K562 (cell line): Measurements from ENCODE around the gene SENP7. TPM values are rescaled to one million over a fixed set of nuclear protein-coding genes. Genes with fewer than 3 reads are reported as not detected.

Experiments used
- ARID3B ChIP-seq: fragments of 250-450 bp; sonication (Bioruptor Pico); IDR thresholded peaks from 2 replicates; pipeline ENCODE4 v1.4.0; 2020; ENCODE audit warnings: borderline replicate concordance
- BACH1 ChIP-seq: fragments of 200-800 bp; sonication (Bioruptor generic); IDR thresholded peaks from 2 replicates; pipeline ENCODE4 v1.6.1; 2016; ENCODE audit warnings: missing genetic modification characterization, missing compliant biosample characterization
- CCNT2 ChIP-seq: IDR thresholded peaks from 2 replicates; pipeline ENCODE4 v1.6.1; 2011; ENCODE audit warnings: borderline replicate concordance, low read depth, mild to moderate bottlenecking, moderate library complexity, mixed read lengths, low read length; ENCODE audit not compliant: insufficient read length; ENCODE audit errors: extremely low read depth
- DEAF1 ChIP-seq: fragments of 450-650 bp; formaldehyde crosslinking; IDR thresholded peaks from 2 replicates; pipeline ENCODE4 v1.4.0; 2020; ENCODE audit warnings: mild to moderate bottlenecking, moderate library complexity
- ELF4 ChIP-seq: fragments of 450-650 bp; formaldehyde crosslinking; IDR thresholded peaks from 2 replicates; pipeline ENCODE4 v1.4.0; 2022; ENCODE audit warnings: missing genetic modification characterization
- ELK1 ChIP-seq: sonication (generic); formaldehyde crosslinking; IDR thresholded peaks from 2 replicates; pipeline ENCODE4 v1.8.1; 2022; ENCODE audit warnings: missing genetic modification reagents
- HES1 ChIP-seq: fragments of 450-650 bp; IDR thresholded peaks from 2 replicates; pipeline ENCODE4 v1.6.1; 2016; ENCODE audit warnings: low read depth, mild to moderate bottlenecking, moderate library complexity
- HMGN3 ChIP-seq: IDR thresholded peaks from 2 replicates; pipeline ENCODE4 v1.6.1; 2011; ENCODE audit warnings: borderline replicate concordance, low read depth, mild to moderate bottlenecking, mixed read lengths, low read length; ENCODE audit not compliant: insufficient read length; ENCODE audit errors: extremely low read depth
- L3MBTL2 ChIP-seq: fragments of 450-650 bp; IDR thresholded peaks from 2 replicates; pipeline ENCODE4 v1.6.1; 2016; ENCODE audit warnings: mild to moderate bottlenecking, moderate library complexity
- MEF2D ChIP-seq: conservative IDR thresholded peaks from 2 replicates; pipeline ENCODE4 v1.6.1; 2016; ENCODE audit warnings: low read depth, missing genetic modification characterization, missing compliant biosample characterization
- NCOR1 ChIP-seq: fragments of 450-650 bp; IDR thresholded peaks from 2 replicates; pipeline ENCODE4 v1.6.1; 2016; ENCODE audit warnings: mild to moderate bottlenecking, moderate library complexity
- SRSF7 ChIP-seq: fragments of 200-400 bp; formaldehyde crosslinking; optimal IDR thresholded peaks from 2 replicates; pipeline ENCODE3; 2017; ENCODE audit warnings: mild to moderate bottlenecking, low read depth, low read length
- TAL1 ChIP-seq: fragments of 450-650 bp; IDR thresholded peaks from 2 replicates; pipeline ENCODE4 v1.6.1; 2016; ENCODE audit warnings: mild to moderate bottlenecking
- ZFP30 ChIP-seq: fragments of 250-450 bp; sonication (Bioruptor Pico); IDR thresholded peaks from 2 replicates; pipeline ENCODE4 v1.8.0; 2022; ENCODE audit warnings: moderate library complexity, mild to moderate bottlenecking, inconsistent platforms, borderline replicate concordance
- ZNF134 ChIP-seq: fragments of 250-450 bp; sonication (Bioruptor Pico); conservative IDR thresholded peaks from 2 replicates; pipeline ENCODE4 v1.4.0; 2020
- ZNF445 ChIP-seq: fragments of 250-450 bp; sonication (Bioruptor Pico); IDR thresholded peaks from 2 replicates; pipeline ENCODE4 v1.4.0; 2020; ENCODE audit warnings: low read depth, mild to moderate bottlenecking, moderate library complexity
- ZNF507 ChIP-seq: conservative IDR thresholded peaks from 2 replicates; pipeline ENCODE4 v1.6.1; 2017; ENCODE audit warnings: missing genetic modification characterization, missing compliant biosample characterization
- polyA plus RNA-seq, 8 experiments: library from polyadenylated mRNA; depleted of rRNA in 4 of 8; stranded (reverse) in 5 of 8; unstranded in 3 of 8; fragments of >200 nt; fragmentation: Nextera tagmentation in 2 of 8; fragmentation: Illumina TruSeq in 1 of 8; extraction: Ambion mirVana in 2 of 8; extraction: Trizol in 1 of 8; gene quantifications; 2 replicates each; pipeline versions ENCODE4 v1.2.1 to v1.2.3, GENCODE V29; 2011 to 2014; ENCODE audit warnings: inconsistent platforms in 1 of 8, missing spikeins in 1 of 8
- total RNA-seq, 7 experiments: library from RNA; depleted of rRNA in 6 of 7; stranded (reverse); fragments of >200 nt in 6 of 7; fragmentation: Illumina TruSeq in 2 of 7; extraction: Trizol in 2 of 7; gene quantifications; 2 replicates each; pipeline versions ENCODE4 v1.2.1 to v1.2.3, GENCODE V29; 2011 to 2021; ENCODE audit warnings: low replicate concordance in 1 of 7
- TF ChIP-seq, protein P1 (sequence below): fragments of 250-450 bp; sonication (Bioruptor Pico); IDR thresholded peaks from 2 replicates; pipeline ENCODE4 v1.8.0; 2022; ENCODE audit warnings: moderate library complexity, mild to moderate bottlenecking, inconsistent platforms
- TF ChIP-seq, protein P2 (sequence below): fragments of 450-650 bp; IDR thresholded peaks from 2 replicates; pipeline ENCODE4 v1.6.1; 2014; ENCODE audit warnings: low read depth, mild to moderate bottlenecking, moderate library complexity, borderline replicate concordance

SENP7 gene
- total and polyA plus RNA-seq, 9 of the 15 experiments (the other 6 are each of a cell fraction or from before 2014, with no cell fraction given), result 4.1 to 21.9 (median 10.7) TPM

DNA sequence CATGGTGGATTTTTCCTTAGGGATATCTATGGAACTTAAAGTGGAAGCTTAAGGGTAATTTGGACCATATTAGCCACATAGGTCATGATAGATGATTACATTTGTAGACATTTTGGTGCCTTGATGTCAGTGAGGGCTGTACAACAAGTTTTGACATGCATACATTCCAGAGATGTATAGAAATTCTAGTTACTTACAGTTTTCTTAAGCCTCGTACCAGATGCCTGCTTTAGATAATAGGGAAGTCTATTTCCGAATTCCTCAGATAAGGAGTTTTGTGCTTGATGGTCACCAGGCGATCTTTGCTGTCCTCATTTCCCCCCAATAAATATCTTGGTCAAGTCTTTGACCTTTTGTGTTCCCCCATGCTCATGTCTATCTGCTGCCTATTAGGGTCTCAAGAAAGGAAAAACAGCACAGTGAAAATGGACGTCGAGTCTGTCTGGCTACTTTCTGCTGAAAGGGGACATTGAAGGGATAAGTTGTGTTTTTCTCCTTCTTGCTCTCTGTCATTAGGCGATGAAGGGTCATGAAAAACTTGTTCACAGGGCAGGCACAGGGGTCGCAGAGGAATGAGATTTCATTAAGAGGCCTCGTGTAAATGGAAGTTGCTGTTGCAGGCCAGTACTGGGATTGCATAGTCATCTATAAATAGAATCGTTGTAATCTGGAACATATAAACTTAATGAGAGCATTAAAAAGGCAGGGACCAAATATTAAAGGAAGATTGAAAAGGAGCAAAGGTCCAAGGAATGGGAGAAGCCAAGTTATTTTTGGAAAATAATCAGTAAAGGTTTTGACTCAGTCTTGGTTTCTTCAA lies 20.0 kb upstream of the SENP7 start (continued):
- TF ChIP-seq, protein P1, sequence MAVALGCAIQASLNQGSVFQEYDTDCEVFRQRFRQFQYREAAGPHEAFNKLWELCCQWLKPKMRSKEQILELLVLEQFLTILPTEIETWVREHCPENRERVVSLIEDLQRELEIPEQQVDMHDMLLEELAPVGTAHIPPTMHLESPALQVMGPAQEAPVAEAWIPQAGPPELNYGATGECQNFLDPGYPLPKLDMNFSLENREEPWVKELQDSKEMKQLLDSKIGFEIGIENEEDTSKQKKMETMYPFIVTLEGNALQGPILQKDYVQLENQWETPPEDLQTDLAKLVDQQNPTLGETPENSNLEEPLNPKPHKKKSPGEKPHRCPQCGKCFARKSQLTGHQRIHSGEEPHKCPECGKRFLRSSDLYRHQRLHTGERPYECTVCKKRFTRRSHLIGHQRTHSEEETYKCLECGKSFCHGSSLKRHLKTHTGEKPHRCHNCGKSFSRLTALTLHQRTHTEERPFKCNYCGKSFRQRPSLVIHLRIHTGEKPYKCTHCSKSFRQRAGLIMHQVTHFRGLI, result no peak
- TF ChIP-seq L3MBTL2 (peak; percentile 31; the same call in 1 of the 2 replicates), HES1 (no peak), HMGN3 (no peak), NCOR1 (0 out of 2 replicates have a peak, but pooled peaks have one; percentile 32), MEF2D (tag) (peak; percentile 72; the same call in 1 of the 2 replicates), ZNF507 (tag) (no peak), BACH1 (tag) (0 out of 2 replicates have a peak, but pooled peaks have one; percentile 39), ELF4 (CRISPR knock-in tag) (no peak), TAL1 (peak; percentile 57), ZFP30 (CRISPR knock-in tag) (no peak), ZNF445 (CRISPR knock-in tag) (no peak), DEAF1 (no peak), ARID3B (CRISPR knock-in tag) (no peak), CCNT2 (no peak), ZNF134 (CRISPR knock-in tag) (no peak), SRSF7 (no peak), ELK1 (CRISPR knock-in tag) (no peak)
- TF ChIP-seq, protein P2, sequence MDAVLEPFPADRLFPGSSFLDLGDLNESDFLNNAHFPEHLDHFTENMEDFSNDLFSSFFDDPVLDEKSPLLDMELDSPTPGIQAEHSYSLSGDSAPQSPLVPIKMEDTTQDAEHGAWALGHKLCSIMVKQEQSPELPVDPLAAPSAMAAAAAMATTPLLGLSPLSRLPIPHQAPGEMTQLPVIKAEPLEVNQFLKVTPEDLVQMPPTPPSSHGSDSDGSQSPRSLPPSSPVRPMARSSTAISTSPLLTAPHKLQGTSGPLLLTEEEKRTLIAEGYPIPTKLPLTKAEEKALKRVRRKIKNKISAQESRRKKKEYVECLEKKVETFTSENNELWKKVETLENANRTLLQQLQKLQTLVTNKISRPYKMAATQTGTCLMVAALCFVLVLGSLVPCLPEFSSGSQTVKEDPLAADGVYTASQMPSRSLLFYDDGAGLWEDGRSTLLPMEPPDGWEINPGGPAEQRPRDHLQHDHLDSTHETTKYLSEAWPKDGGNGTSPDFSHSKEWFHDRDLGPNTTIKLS, result no peak
